HG03469 (cell line): ENCODE data around the gene RPS27.
"Not testable (repeated sequence)": the region's sequence is repeated elsewhere in the genome, so short reads cannot be mapped to it uniquely, and the experiment has no call there.

Experiments used
- ATAC-seq: cut with Tn5 transposase; IDR thresholded peaks from one replicate; pipeline ENCODE4 v1.9.1; 2021; ENCODE audit warnings: mild to moderate bottlenecking, moderate library complexity, moderate number of reproducible peaks; ENCODE audit not compliant: unreplicated experiment

RPS27 gene

DNA sequence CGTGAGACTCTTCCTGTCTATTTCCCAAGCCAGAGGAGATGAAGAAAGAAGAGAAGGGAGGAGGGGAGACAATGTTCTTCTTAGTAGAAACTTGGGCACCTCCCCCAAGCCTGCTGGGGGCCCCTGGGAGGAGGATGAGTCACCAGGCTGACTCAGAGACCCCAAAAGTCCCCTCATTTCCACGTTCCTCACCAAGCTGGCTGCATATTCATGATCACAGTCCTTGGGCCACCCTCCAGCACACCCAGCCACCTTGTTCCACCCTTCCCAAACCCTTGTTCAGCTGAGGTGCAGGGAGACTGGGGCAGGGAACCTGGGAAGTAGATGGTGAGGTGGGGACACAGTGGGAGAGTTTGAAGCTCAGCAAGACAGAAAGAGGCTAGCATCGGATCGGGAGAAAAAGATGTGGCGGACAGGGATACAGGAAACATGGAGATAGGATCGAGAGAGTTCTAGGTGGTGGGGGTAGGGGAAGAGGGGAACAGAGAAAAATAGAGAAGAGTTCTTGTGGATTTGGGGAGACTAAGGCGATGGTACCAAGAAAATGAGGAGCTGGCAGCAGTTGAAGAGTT is 5.1 kb upstream of the RPS27 start:
- ATAC-seq, result no peak

- ATAC-seq, result no peak
Observed at GRCh38 chr1:153985941-153986761, 4.4 kb upstream of the RPS27 start, which contains the start of gene RAB13. Gene RAB13, minus strand, starts transcription at chr1:153986339. Its CDS starts 103 bp downstream, at chr1:153986236.

DNA sequence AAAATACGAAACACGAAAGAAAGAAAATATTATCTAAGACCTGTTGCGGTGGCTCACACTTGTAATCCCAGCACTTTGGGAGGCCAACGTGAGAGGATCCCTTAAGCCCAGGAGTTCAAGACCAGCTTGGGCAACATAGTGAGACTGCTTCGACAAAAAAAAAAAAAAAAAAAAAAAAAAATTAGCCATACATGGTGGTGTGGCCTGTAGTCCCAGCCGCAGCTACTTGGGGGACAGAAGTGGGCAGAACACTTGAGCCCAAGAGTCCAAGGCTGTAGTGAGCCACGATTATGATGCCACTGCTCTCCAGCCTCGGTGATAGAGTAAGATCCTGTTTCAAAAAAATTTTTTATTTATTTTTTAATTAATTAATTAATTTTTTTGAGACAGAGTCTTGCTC is 2.9 kb upstream of the RPS27 start:
- ATAC-seq, result no peak

DNA sequence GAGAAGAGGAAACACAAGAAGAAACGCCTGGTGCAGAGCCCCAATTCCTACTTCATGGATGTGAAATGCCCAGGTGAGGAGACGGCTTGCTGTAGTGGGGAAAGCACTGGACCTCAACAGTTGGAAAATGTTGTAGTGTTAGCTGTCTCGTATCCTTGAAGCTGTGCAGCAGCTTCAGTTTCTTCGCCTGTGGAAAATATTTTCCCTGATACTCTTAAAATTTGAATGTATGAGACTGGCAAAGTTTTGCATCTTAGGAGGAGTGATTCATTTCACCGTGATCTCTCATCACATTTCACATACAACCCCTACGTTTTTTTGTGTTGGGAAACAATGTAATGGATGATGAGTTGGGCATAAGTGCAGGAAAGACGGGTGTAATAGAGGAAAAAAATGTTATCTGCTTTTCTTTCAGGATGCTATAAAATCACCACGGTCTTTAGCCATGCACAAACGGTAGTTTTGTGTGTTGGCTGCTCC is 629 bp downstream of the RPS27 start:
- no peak for ATAC-seq

- ATAC-seq, result no peak
Observed at GRCh38 chr1:153991806-153992205, 1.2 kb downstream of the RPS27 start.

GRCh38 chr1:153995202-153995601 is 4.6 kb downstream of the RPS27 start:
- no peak for ATAC-seq

DNA sequence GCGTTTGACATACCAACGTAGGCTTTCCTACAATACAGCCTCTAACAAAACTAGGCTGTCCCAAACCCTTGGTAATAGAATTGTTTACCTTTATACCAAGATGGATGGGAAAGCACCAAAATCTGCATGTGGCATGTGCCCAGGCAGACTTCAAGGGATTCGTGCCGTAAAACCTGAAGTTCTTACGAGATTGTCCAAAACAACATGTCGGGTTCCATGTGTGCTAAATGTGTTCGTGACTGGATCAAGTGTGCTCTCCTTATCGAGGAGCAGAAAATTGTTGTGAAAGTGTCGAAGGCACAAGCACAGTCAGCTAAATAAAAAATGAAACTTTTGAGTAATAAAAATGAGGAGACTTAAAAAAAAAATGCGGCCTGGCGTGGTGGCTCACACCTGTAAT is 5.1 kb downstream of the RPS27 start:
- no peak for ATAC-seq

- ATAC-seq, result not testable (repeated sequence)
Observed at GRCh38 chr1:153996882-153997281, 6.3 kb downstream of the RPS27 start.

DNA sequence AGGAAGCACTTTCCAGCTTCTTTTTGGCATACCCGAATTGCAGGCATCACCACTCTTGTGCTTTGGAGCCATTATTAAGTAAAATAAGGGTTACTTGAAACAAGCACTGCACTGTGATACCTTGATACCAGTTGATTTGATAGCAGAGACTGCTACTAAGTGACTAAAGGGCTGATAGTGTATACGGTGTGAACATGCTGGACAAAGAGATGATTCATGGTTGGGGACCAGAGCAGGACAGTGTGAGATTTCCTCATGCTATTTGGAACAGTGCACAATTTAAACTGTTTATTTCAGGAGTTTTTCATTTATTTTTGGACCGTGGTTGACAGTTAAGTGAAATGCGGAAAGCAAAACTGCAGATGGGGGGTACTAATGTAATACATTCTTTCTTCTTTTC is 9.9 kb downstream of the RPS27 start:
- no peak for ATAC-seq

GRCh38 chr1:154006136-154006535 is 15.6 kb downstream of the RPS27 start:
- no peak for ATAC-seq

GRCh38 chr1:154012129-154012528 is 21.6 kb downstream of the RPS27 start:
- ATAC-seq, result no peak

GRCh38 chr1:154012543-154012942 is 22.0 kb downstream of the RPS27 start:
- not testable (repeated sequence) for ATAC-seq

DNA sequence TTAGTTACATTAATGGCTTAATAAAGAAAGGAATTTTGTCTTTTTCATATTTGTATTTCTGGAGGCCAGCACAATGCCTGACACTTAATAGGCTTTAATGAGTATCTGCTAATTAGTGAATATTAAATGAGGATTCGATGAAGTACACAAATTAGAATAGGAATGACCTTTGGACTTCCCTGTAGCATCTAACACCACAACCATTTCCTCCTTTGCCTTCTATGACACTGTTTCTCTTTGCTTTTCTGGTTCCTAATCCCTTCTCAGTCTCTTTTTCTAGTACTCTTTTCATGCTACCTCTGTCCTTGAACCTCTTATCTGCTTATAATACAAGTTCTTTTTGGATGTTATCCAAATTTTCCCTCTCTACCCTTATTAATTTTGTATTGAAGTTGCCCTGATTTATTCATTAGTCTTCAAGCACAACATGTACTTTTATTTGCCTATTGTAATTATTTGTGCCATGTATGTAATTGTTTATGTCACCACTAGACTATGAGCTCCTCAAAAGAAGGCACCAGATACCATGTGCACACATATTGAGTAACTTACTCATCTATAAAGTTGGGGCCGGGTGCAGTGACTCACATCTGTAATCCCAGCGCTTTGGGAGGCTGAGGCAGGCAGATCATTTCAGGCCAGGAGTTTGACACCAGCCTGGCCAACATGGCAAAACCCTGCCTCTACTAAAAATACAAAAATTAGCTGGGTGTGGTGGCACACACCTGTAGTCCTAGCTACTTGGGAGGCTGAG is 23.8 kb downstream of the RPS27 start:
- no peak for ATAC-seq

DNA sequence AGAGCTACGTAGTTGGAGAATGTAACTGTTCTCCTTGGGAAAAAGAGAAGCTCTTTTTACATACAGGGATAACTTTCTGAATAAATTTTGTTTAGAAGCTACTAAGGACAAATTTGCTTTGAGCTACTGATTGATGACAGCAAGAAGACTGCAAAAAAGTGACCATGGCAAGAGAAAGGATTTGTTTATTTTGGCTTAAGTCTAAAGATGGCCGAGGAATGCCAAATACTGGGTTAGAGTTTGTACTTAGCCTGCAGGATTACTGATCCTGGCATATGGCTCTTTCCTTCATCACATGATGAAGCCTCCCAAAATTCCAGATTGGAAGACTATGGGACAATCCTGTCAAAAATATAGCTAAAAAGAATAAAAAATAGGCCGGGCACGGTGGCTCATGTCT is 28.7 kb downstream of the RPS27 start:
- ATAC-seq, result no peak

DNA sequence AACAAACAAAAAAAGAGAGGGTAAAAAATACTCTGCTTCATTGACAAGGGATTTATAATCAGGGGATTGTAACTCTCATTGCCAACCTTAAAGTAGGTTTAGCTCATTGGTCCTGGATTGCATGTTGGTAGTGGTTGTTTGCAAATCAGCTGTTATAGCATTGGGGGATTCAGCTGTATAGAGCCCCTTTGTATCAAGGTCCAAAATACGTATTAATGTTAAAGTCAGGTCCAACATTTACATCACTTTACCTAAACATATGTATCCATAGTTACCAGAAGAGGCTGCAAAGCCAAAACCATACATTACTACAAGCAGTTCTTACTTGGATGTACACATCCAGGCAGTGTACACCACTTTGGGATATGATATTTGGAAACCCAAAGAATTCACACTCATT is 29.4 kb downstream of the RPS27 start:
- no peak for ATAC-seq

DNA sequence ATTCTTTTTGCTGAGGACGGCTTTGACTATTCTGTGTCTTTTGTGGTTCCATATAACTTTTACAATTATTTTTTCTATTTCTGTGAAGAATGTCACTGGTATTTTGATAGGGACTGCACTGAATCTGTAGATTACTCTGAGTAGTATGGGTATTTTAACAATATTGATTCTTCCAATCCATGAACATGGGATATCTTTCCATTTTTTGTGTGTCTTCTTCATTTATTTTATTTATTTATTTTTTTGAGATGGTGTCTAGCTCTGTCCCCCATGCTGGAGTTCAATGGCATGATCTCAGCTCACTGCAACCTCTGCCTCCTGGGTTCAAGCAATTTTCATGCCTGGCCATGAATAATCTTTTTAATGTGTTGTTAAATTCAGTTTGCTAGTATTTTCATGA is 43.1 kb downstream of the RPS27 start:
- ATAC-seq, result not testable (repeated sequence)
